Neural crest cell (in vitro differentiated cells): ENCODE data around the gene COL17A1. TPM values are rescaled to one million over a fixed set of nuclear protein-coding genes. Genes with fewer than 3 reads are reported as not detected.

Source experiments
- DNase-seq: peaks from one replicate; pipeline ENCODE4 v3.0.0; 2021; ENCODE audit warnings: low read depth, mixed read lengths, low spot score
- H3K27ac Mint-ChIP-seq: one replicate; pipeline ENCODE4 v1.8.0; 2021; ENCODE audit warnings: mild to moderate bottlenecking, mixed read lengths; ENCODE audit not compliant: unreplicated experiment
- H3K27me3 Mint-ChIP-seq: 2 replicates; pipeline ENCODE4 v1.8.0; 2021; ENCODE audit warnings: low read depth, mild to moderate bottlenecking, mixed read lengths
- H3K36me3 Mint-ChIP-seq: 2 replicates; pipeline ENCODE4 v1.8.0; 2021; ENCODE audit warnings: low read depth, mild to moderate bottlenecking, mixed read lengths
- H3K4me1 Mint-ChIP-seq: 2 replicates; pipeline ENCODE4 v1.8.0; 2021; ENCODE audit warnings: mixed read lengths
- H3K4me3 Mint-ChIP-seq: one replicate; pipeline ENCODE4 v1.8.0; 2021; ENCODE audit warnings: mild to moderate bottlenecking, mixed read lengths
- H3K9me3 Mint-ChIP-seq: 2 replicates; pipeline ENCODE4 v1.8.0; 2021; ENCODE audit warnings: mixed read lengths
- CTCF ChIP-seq: fragments of 200-600 bp; sonication (generic); conservative IDR thresholded peaks from 2 replicates; pipeline ENCODE4 v1.5.0; 2021; ENCODE audit warnings: antibody characterized with exemption, mild to moderate bottlenecking
- total RNA-seq: library from RNA; stranded (reverse); gene quantifications from 2 replicates; pipeline ENCODE4 v1.2.1, GENCODE V29; 2021

The COL17A1 gene
- total RNA-seq, 1 donor from 2014 or later = not detected

- H3K27ac Mint-ChIP-seq = no peak overlapping the region
These were observed 19.9 kb downstream of the COL17A1 start for GRCh38 chr10:104065748-104066147.

GRCh38 chr10:104061196-104061595, 24.5 kb downstream of the COL17A1 start:
- Mint-ChIP-seq H3K27me3 (peaks cover 4% of the 10 kb centered on the region), H3K4me1 (peaks cover 11% of the 10 kb centered on the region), H3K4me3 (no peak overlapping the region), H3K36me3 (no peaks in the 10 kb centered on the region), H3K9me3 (no peaks in the 10 kb centered on the region), H3K27ac (no peak overlapping the region)
- no peak for DNase-seq
- no peak for TF ChIP-seq CTCF

More at GRCh38 chr10:104065748-104066147, 19.9 kb downstream of the COL17A1 start:
- no peak overlapping the region for H3K4me3 Mint-ChIP-seq
- H3K27me3 Mint-ChIP-seq = peaks cover 17% of the 10 kb centered on the region
- DNase-seq = no peak
- H3K4me1 Mint-ChIP-seq = peaks cover 13% of the 10 kb centered on the region
- TF ChIP-seq CTCF = no peak
- H3K9me3 Mint-ChIP-seq = no peaks in the 10 kb centered on the region
- no peaks in the 10 kb centered on the region for H3K36me3 Mint-ChIP-seq

GRCh38 chr10:104059364-104059763, 26.3 kb downstream of the COL17A1 start:
- H3K4me3 Mint-ChIP-seq = no peak overlapping the region
- TF ChIP-seq CTCF = no peak
- H3K27ac Mint-ChIP-seq = no peak overlapping the region
- H3K27me3 Mint-ChIP-seq = no peaks in the 10 kb centered on the region
- H3K9me3 Mint-ChIP-seq = no peaks in the 10 kb centered on the region
- H3K4me1 Mint-ChIP-seq = peaks cover 11% of the 10 kb centered on the region
- DNase-seq = no peak
- H3K36me3 Mint-ChIP-seq = no peaks in the 10 kb centered on the region

- H3K27me3 Mint-ChIP-seq = no peaks in the 10 kb centered on the region
- peaks cover 11% of the 10 kb centered on the region for H3K4me1 Mint-ChIP-seq
- DNase-seq = no peak
- H3K9me3 Mint-ChIP-seq = no peaks in the 10 kb centered on the region
- no peak overlapping the region for H3K4me3 Mint-ChIP-seq
- no peaks in the 10 kb centered on the region for H3K36me3 Mint-ChIP-seq
- peak overlapping the region; percentile 86 for H3K27ac Mint-ChIP-seq
- no peak for TF ChIP-seq CTCF
These were observed 28.0 kb downstream of the COL17A1 start for GRCh38 chr10:104057717-104058116.

GRCh38 chr10:104056619-104057273, 28.9 kb downstream of the COL17A1 start:
- no peak overlapping the region for H3K4me3 Mint-ChIP-seq
- no peaks in the 10 kb centered on the region for H3K36me3 Mint-ChIP-seq
- TF ChIP-seq CTCF = no peak
- H3K4me1 Mint-ChIP-seq = peaks cover 11% of the 10 kb centered on the region
- H3K27ac Mint-ChIP-seq = no peak overlapping the region
- H3K27me3 Mint-ChIP-seq = no peaks in the 10 kb centered on the region
- no peaks in the 10 kb centered on the region for H3K9me3 Mint-ChIP-seq
- DNase-seq = no peak
